ENCODE data around the gene MLEC.

Gene MLEC

DNA sequence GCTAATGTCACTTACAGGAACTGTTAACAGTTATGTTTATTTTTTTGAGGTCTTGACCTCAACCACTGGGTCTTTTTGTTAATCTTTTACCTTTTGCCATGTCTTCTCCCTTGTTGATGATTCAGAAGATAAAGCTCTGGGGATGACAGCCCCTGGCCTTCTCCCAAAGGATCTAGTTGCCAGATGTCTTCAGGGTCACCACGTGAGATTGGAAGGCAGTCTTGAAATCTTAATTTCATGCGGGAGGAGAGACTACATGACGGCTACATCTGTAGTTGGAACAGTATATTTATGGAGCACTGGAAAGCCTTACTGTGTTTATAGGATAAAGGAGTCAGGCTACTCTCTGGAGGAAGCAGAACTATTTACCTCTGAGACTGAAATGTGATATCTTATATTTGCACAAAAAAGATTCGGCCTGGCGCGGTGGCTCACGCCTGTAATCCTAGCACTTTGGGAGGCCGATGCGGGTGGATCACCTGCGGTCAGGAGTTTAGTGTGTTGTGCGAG lies 5.6 kb downstream of the MLEC start:
- DNase-seq (ENCODE audit: low read depth): no peak

- DNase-seq (ENCODE audit: low read depth): no peak
Measured at GRCh38 chr12:120693848-120694247, 6.9 kb downstream of the MLEC start.

GRCh38 chr12:120696626-120697025 lies 9.7 kb downstream of the MLEC start:
- no peak for DNase-seq (ENCODE audit: low read depth)

DNA sequence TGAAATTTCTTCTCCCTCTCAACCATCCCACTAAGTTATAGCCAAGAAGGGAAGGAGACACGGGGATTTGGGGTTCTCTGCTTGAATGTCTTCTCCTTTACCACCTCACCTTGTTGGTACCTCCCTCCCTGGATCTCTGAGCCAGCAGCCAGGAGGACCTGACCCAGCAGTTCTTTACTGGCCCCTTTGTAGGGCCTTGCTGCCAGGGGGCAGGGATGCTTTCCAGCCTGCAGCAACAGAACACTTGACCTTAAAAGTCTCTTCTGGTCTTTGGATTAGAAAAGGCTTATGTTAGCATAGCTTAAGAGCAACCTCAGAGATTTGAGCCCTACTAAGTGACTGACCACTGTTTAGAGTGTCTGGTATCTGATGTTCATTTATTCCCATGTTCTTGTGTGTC lies 10.4 kb downstream of the MLEC start:
- no peak for DNase-seq (ENCODE audit: low read depth)

DNA sequence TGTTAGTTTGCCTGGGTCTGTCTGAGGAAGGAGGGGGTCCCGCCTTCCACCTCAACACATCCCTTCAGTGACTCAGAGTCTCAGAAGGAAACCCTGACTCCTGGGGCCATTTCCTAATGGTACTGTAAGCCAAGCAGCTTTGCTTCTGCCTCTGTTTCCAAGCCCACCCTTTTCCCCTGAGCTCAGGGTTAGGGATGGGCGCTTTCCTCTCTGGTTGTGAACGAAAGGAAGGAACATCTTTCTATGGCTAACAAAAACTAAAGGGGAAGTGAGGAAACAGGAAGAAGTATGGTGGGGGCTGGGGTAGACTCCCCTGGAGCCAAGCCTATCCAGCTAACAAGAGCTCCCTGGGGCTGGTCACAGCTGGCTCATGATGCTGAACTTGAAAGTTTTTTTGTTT lies 11.7 kb downstream of the MLEC start:
- DNase-seq (ENCODE audit: low read depth): no peak

DNA sequence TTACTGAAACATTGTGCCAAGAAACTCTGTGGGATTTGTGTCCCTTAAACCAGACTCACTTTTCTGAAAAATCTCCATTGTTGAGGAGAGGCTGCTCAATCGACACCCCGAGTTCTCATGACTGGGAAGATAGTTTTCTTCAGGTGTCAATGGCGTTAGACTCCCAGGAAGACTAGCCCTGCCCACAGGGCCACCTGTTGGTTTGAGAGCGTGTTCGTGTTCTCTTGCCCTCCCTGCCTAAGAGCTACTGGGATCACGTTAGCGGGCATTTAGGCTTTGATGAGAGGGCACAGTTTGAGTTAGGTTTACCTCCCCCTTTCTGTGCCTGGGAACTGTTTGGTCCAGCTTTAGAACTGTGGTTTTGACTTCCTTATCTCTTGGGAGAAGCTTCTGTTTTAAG lies 12.6 kb downstream of the MLEC start:
- DNase-seq (ENCODE audit: low read depth): no peak

GRCh38 chr12:120700886-120701285 lies 13.9 kb downstream of the MLEC start:
- no peak for DNase-seq (ENCODE audit: low read depth)

GRCh38 chr12:120702637-120703036 lies 15.7 kb downstream of the MLEC start:
- no peak for DNase-seq (ENCODE audit: low read depth)

DNA sequence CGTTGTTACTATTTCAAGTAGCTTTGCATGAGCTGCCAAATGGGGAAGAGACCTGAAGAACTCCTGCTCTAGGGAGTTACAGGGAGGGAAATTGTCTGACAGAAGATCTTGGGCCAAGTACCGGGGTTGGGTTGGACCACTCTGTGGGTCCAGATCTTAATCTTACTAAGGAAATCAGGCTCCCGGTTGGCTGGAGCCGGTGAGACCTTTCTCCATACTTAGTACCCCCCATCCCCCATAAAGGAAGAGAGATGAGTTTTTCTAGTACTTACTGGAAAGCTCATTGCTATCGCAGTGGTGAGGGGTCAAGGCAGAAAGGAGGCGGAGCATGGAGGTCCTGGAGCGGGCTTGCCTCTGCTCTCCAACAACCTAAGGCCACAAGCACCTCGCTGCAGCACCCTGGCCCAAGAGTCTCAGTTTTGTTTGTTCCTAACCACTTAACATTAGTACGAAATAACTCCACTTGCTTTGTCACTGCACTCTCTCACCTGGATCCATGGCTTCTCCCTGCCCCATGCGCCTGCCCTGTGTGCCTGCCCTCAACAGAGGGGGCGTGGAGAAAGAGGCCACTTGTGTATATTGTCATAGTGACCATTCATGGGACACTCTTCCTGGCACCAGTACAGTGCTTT lies 16.5 kb downstream of the MLEC start:
- no peak for DNase-seq (ENCODE audit: low read depth)

DNA sequence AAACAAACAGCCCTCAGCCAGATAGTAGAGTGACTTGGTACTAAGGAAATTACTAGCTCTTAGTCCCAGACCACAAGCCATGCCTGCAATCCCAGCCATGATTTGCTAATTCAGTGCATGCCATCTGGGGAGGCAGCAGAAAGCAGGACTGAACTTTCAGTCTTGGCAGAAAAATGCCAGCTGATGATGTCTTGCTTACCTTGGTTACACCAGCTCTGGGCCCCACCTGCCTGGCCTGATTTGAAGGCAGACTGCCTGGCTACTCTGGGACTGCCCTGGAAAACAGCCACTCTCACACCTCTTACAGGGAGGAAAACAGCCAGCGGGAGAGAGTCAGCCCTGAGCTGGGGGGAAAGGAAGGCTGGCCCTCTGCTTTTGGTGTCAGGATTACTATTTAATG lies 18.7 kb downstream of the MLEC start:
- no peak for DNase-seq (ENCODE audit: low read depth)

- DNase-seq (ENCODE audit: low read depth): no peak
Measured at GRCh38 chr12:120706029-120706428, 19.1 kb downstream of the MLEC start.

DNA sequence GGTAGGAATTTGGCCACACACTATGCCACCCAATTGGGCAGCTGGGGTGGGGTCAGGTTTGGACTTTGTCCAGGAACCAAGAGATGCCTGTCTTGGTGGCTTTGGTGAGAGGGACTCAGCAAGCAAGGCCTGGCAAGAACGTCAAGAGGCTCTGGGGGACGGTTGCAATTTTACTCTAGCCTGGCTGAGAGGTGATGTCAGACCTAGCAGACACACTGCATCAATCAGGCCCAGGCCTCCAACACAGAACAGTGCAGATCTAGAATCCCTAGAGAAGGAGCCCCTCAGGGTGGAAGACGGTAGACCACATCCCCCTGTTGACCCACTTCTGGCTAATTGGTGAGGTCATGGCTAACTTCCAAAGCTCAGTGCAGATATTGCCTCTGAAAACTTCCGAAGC lies 21.7 kb downstream of the MLEC start:
- DNase-seq (ENCODE audit: low read depth): no peak

- DNase-seq (ENCODE audit: low read depth): peak; percentile 65
Measured at GRCh38 chr12:120710031-120710804, 23.3 kb downstream of the MLEC start, which contains the start of gene UNC119B. TSS of gene UNC119B (plus strand) at chr12:120710458. CDS start at chr12:120710475, 17 bp downstream.

GRCh38 chr12:120710805-120711296 lies 23.9 kb downstream of the MLEC start:
- DNase-seq (ENCODE audit: low read depth): no peak

DNA sequence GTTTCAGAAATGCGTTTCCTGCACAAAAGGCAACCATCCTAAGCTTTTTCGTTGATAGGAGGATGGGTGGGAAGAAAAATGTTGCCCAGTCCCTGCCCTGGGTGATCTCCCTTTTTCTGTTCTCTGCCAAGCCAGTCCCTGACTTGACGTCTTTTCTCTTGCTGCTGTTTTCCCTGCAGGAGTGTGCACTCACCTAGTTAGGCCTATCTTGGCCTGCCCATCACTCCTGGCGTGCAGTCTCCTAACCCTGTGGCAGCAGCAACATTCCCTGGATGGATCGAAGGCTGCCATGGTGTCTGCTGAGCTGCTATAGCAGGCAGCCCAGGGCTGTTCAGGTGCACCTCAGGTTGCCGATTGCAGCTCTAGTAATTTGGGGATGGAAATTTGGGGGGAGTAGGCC lies 24.5 kb downstream of the MLEC start:
- DNase-seq (ENCODE audit: low read depth): no peak

DNA sequence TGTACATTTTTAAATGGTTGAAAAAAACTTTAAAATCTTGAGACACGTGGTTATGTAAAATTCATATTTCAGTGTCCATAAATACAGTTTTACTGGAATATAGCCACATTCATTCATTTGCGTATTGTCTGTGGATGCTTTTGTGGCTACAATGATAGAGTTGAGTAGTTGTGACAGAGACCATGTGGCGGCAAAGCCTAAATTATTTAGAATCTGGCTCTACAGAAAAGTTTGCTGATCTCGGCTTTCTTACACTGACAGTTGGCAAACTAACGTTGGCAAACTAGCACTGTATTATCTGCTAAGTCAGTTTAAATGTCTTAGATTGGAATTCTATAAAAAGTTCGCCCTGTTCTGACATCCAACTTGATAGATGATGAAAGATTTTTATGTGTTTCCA lies 25.7 kb downstream of the MLEC start:
- no peak for DNase-seq (ENCODE audit: low read depth)

DNA sequence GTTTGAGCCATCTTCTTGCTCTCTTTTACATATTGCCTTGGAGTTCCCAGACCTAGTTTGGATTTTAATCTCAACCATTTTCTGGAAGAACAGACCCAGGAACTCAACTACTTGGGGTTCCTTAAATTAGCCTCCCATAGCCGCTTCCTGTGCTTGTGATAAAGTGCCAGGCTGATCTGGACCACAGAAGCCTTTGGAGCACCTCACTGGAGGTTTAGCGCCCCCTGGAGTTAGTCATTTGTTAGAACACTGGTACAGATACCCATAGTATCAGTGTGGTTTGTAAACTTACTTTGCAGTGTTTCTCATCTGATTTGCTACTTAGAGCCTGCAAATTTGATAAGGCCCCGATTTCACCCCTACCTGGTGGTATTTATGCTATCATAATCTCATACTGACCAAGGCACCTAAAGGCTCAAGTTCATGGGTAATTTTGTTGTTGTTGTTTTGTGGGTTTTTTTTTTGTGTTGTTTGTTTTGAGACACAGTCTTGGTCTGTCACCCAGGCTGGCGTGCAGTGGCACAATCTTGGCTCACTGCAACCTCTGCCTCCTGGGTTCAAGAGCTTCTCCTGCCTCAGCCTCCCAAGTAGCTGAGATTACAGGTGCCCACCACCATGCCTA lies 27.0 kb downstream of the MLEC start:
- peak; percentile 66 for DNase-seq (ENCODE audit: low read depth)

- DNase-seq (ENCODE audit: low read depth): no peak
Measured at GRCh38 chr12:120718055-120718454, 31.1 kb downstream of the MLEC start.

DNA sequence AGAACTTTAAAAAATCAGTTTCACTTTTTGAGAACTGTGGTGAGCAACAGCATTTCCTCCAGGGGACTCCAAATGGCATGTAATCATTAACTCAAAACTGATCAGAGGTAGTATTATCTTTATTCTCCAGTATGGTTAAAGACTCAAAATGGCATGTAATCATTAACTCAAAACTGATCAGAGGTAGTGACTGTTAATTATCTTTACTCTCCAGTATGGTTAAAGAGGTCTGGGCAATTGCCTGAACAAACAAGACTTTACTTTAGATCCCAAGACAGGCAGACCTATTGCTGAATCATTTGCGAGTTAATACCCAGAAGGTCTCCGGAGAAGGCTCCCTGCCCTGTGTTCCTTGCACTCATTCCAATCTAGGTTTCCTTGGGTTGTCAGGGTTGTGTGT lies 32.1 kb downstream of the MLEC start:
- no peak for DNase-seq (ENCODE audit: low read depth)

DNA sequence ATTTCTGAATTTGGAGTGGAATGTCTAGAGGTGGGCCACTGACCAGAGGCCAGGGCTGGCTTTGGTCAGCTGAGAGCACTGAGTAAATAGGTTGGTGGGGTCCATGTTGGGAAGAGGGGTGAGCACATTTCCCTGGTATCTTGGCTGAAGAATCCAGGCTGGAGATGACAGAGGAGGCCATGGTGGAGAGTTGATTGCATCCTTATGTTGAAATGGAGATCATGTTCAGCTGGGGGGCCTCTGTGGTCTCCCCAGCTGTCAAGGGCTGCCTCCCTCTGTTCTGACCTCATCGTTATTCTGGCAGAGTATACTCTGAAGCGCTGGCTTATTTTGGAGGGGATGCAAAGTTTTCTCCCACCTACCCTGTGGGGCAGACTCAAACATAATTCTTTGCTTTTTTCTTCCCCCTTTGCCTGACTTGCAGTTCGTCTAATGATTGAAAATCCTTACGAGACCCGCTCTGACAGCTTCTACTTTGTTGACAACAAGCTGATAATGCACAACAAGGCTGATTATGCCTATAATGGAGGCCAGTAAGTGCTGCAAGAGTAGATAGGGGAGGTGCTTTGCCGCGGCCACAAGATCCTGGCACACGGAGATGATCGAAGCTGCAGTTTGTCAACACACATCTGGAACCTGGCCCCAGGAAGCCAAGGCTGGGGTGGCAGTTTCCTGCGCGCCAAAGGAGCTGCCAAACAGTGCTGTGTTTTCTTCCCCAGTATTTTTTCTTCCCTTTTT lies 32.7 kb downstream of the MLEC start:
- no peak for DNase-seq (ENCODE audit: low read depth)

GRCh38 chr12:120720234-120720986 lies 33.5 kb downstream of the MLEC start:
- no peak for DNase-seq (ENCODE audit: low read depth)
